Measurements from ENCODE around the gene LRRC8A.

DNA sequence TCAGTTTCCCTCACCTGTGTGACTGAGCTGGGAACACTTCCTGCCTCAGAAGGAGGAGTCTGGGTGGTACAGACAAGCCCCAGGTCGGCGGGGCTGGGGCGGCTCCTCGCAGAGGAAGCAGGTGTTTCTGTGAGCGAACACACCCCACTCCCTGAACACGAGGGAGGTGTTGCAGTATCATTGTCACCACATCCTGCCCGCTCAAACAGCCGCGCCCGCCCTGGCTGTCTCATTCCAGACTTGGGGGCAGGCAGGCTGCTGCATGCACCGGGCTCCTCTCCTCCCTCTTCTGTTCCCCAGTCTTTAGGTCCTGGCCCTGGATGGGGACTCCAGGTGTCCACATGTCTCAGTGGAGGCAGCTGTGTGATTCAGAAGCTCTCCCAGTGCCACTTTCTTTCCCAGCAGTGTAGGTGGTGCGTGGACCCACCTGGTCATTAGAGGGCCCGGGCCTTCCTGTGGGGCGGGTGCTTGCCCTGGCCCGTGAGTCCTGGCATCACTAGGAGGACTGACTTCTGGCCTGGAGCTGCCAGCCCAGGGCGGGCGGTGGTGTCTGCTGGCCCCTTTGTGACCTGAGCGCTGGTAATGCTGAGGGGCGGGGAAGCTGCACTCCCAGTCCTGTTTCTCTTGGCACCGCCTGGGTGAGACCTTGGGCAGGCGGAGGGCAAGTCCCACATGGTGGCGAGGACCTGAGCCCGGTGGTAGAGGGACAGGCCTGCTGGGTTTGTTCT lies 20.6 kb downstream of the LRRC8A start:
- TF ChIP-seq, protein P1, sequence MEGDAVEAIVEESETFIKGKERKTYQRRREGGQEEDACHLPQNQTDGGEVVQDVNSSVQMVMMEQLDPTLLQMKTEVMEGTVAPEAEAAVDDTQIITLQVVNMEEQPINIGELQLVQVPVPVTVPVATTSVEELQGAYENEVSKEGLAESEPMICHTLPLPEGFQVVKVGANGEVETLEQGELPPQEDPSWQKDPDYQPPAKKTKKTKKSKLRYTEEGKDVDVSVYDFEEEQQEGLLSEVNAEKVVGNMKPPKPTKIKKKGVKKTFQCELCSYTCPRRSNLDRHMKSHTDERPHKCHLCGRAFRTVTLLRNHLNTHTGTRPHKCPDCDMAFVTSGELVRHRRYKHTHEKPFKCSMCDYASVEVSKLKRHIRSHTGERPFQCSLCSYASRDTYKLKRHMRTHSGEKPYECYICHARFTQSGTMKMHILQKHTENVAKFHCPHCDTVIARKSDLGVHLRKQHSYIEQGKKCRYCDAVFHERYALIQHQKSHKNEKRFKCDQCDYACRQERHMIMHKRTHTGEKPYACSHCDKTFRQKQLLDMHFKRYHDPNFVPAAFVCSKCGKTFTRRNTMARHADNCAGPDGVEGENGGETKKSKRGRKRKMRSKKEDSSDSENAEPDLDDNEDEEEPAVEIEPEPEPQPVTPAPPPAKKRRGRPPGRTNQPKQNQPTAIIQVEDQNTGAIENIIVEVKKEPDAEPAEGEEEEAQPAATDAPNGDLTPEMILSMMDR (IDR thresholded peaks at IDR 0.05): no peak
- no peak for TF ChIP-seq POLR2AphosphoS5 (IDR thresholded peaks at IDR 0.05; ENCODE audit: low read depth, low read length)
- no peak for TF ChIP-seq SIN3A (IDR thresholded peaks at IDR 0.05; ENCODE audit: borderline replicate concordance, insufficient read depth, low read depth, low read length)
- TF ChIP-seq TCF7L2 (IDR thresholded peaks at IDR 0.05; ENCODE audit: low read depth, low read length): no peak
- TF ChIP-seq, protein P2, sequence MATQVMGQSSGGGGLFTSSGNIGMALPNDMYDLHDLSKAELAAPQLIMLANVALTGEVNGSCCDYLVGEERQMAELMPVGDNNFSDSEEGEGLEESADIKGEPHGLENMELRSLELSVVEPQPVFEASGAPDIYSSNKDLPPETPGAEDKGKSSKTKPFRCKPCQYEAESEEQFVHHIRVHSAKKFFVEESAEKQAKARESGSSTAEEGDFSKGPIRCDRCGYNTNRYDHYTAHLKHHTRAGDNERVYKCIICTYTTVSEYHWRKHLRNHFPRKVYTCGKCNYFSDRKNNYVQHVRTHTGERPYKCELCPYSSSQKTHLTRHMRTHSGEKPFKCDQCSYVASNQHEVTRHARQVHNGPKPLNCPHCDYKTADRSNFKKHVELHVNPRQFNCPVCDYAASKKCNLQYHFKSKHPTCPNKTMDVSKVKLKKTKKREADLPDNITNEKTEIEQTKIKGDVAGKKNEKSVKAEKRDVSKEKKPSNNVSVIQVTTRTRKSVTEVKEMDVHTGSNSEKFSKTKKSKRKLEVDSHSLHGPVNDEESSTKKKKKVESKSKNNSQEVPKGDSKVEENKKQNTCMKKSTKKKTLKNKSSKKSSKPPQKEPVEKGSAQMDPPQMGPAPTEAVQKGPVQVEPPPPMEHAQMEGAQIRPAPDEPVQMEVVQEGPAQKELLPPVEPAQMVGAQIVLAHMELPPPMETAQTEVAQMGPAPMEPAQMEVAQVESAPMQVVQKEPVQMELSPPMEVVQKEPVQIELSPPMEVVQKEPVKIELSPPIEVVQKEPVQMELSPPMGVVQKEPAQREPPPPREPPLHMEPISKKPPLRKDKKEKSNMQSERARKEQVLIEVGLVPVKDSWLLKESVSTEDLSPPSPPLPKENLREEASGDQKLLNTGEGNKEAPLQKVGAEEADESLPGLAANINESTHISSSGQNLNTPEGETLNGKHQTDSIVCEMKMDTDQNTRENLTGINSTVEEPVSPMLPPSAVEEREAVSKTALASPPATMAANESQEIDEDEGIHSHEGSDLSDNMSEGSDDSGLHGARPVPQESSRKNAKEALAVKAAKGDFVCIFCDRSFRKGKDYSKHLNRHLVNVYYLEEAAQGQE (IDR thresholded peaks at IDR 0.05; ENCODE audit: insufficient read depth in 1 of 2, low read depth in 2 of 2, low read length in 1 of 2): no peak
